AG20443 (cell line): ENCODE measurements around the gene SPRY1.

ENCODE experiments used
- DNase-seq: peaks from one replicate; pipeline ENCODE4 v3.0.0; 2012; ENCODE audit warnings: low spot score, mixed read lengths

The SPRY1 gene

GRCh38 chr4:123396307-123397143 is at the start of gene SPRY1:
TSS of gene SPRY1 (plus strand) at chr4:123396795. CDS start at chr4:123401592, 4,797 bp downstream.
- DNase-seq, result peak; percentile 46

GRCh38 chr4:123346951-123347350 is 49.6 kb upstream of the SPRY1 start:
- DNase-seq, result no peak

GRCh38 chr4:123348946-123349345 is 47.6 kb upstream of the SPRY1 start:
- no peak for DNase-seq

GRCh38 chr4:123349421-123350190 is 47.0 kb upstream of the SPRY1 start:
- no peak for DNase-seq

DNA sequence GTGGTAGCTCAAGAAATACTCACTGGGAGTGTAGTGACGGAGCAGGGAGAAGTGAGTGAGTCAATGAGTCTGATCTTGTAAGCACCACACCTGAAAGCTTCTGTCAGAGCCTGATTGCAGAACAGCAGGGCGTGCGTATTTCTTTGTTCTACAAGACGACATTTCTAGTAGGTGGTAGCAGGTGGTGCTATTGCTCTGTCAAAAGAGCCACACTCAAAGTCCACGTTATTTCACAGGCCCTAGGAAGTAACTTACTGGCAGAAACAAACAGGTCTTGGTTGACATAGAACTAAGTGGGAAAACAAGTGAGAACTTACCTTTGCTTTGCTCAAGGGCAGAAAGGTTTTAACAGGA is 46.4 kb upstream of the SPRY1 start:
- no peak for DNase-seq

DNA sequence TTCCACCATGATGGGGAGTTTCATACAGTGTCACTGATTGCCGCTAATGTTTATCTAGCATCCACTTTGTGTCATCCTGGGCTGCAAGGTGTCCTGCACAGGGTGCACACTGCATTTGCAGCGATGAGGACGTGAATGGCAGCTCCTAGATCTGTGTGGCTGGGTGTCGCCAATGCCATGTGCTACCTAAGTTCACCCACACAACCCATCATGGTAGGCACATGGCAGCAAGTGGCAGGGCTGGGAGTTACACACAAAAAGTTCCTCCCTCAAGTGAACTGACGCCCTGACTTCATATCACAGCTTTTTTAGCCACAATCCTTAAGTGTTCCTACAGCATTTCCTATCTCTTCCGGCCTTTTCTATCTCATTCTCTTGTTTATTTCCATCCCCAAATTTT is 45.9 kb upstream of the SPRY1 start:
- DNase-seq, result no peak

- DNase-seq, result no peak
These were observed 44.9 kb upstream of the SPRY1 start for GRCh38 chr4:123351713-123352112.

DNA sequence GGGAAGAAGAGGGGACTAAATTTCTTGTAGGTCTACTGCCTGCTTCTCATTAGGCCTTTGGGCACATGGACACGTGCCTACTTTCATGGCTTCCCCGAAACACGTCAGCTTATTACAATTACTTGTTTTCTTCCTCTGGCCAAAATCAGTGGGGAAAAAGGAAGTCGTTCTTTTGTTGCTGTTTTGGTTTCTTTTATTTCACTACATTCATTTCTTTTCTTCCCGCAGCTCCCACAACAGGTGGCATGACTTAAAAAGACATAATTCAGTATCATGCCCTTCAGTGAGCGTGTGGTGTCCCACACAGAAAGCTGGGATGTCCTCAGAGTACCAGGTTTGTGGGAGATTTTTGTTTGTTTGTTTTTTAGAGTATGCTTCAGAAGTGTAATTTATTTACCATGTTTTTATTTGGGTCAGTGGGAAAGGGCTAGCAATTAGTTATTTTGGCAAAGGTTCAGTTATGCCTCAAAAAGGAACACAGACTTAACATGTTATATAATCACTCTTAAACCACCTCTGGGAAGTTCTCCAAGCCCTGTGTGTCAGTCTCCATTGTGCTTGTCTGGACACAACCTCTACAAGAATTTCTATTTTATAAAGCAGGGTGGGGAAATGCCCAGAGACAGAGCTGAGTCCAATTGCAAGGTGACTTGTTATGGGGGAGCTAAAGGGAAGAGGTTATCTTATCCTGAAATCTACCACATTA is 44.2 kb upstream of the SPRY1 start:
- peak; percentile 55 for DNase-seq

- DNase-seq, result no peak
These were observed 43.6 kb upstream of the SPRY1 start for GRCh38 chr4:123352966-123353365.

GRCh38 chr4:123353656-123354055 is 42.9 kb upstream of the SPRY1 start:
- no peak for DNase-seq

- DNase-seq, result no peak
These were observed 41.9 kb upstream of the SPRY1 start for GRCh38 chr4:123354701-123355100.

DNA sequence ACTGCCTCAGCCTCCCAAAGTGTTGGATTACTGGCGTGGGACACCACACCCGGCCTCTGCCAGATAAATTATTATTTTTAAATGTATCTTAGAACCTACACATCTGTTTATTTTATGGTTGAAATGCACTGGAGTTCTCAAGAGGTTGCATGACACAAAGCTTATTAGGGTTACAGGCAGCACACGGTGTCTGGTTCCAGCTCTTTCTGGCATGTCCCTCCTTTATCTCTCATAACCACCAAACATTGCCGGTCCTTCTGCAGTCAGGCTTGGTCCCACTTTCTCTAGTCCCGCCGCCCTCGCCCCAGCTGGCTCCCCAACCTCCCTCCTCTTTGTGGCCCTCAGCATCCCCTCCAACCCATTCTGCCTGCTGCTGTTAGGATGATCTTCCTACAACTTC is 39.7 kb upstream of the SPRY1 start:
- DNase-seq, result no peak

DNA sequence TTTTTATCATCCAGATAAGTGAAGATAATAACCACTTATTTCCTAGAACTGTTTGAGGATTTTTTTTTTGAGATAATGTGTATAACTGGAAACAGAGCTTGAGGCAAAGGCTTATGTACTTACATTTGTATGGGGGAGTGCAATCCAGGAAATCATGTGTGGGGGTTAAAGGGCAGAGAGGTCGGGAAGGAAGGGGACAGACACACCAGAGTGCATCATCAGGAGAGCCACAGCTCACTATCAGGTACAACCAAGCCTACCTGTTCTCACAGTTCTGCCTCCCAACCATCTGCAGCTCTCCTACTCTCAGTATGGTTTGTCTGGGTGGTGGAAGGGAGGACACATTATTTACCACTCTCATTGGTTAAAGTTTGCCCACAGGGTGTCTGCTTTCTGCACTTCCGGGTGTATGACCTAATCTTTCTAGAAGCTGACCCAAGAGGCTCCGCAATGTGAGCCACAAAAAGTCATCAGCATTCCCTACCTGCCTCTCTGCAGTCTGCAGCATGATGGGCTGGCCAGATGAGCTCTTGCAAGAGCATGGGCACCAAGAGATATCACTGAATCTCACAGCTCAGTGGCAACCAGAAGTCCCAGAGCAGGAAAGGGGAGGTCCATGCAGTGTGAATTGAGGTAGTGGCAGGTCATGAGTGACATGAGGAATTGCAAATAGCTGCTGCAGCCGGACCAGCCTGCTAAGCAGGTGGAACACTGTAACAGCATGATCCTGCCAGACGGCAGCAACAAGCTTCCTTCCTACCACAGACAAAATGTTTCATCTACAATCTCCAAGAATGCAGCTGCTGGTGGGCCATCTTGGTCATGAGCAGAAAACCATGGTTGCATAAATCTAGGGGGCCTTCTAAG is 36.9 kb upstream of the SPRY1 start:
- DNase-seq, result no peak

GRCh38 chr4:123361195-123361861 is 35.3 kb upstream of the SPRY1 start:
- DNase-seq, result peak; percentile 52

DNA sequence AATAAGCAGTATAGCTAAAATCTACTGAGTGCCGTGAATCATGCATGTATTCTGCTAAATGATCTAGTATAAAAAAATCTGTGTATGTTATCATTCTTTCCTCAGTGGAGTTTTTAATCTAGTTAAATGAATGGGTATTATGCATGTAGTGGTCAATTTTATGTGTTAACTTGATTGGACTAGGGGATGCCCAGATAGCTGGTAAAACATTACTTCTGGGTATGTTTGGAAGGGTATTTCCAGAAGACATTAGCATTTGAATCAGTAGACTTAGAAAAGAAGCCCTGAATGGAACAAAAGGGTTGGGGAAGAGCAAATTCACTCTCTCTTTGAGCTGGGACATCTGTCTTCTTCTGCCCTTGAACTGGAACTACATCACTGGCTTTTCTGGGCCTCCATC is 34.5 kb upstream of the SPRY1 start:
- no peak for DNase-seq

GRCh38 chr4:123363729-123364128 is 32.9 kb upstream of the SPRY1 start:
- DNase-seq, result no peak

GRCh38 chr4:123364906-123365305 is 31.7 kb upstream of the SPRY1 start:
- DNase-seq, result no peak

DNA sequence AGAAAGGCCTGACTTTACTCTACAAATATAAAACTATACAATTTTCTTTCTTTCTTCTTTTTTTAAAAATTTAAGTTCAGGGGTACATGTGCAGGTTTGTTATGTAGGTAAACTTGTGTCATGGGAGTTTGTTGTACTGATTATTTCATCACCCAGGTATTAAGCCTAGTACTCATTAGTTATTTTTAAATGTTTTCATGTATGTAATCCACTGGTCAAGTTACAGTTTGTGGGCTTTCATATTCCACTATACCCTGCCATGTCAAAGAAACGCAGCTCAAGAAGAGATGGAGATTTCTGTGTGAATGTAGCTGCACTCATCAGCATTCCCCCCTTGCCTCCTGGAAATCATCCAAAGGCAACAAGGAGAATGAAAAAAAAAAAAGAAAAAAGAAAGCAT is 31.2 kb upstream of the SPRY1 start:
- DNase-seq, result no peak

- no peak for DNase-seq
These were observed 30.3 kb upstream of the SPRY1 start for GRCh38 chr4:123366144-123366748.

DNA sequence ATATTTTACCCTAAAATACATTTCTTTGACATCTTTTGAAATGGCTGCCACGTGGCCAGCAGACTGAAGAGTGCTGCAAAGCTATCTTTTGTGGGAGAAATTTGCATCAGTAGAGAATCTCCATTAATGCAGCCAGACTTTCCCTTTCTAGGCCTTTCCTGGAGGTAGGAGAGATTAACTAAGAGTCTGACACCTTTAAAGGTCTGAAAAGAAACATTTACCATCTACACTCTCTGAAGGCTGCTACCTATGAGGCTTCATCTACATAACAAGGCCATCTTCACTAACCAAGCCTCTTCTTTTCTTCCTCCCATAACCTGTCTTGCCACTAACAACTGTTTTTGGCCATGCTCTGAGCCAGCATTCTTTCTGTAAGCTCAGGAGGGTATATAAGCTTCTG is 17.8 kb upstream of the SPRY1 start:
- no peak for DNase-seq

- DNase-seq, result no peak
These were observed 17.2 kb upstream of the SPRY1 start for GRCh38 chr4:123379392-123379791.
